K562 (cell line): ENCODE measurements around the gene CDKL1.

Experiments used
- CTCF ChIP-seq, 3 experiments: IDR thresholded peaks in 2 of 3; conservative IDR thresholded peaks in 1 of 3; 2 replicates each; pipeline ENCODE4 v1.5.1; 2011 to 2012; ENCODE audit warnings: low read length in 3 of 3, mild to moderate bottlenecking in 3 of 3, control low read depth in 2 of 3, improper control_type of control experiment in 1 of 3, inconsistent platforms in 1 of 3, low read depth in 1 of 3, mixed read lengths in 1 of 3, moderate library complexity in 1 of 3; ENCODE audit not compliant: insufficient read depth in 2 of 3
- ESRRA ChIP-seq: fragments of 450-650 bp; IDR thresholded peaks from 2 replicates; pipeline ENCODE4 v1.6.1; 2014; ENCODE audit warnings: low read depth, mild to moderate bottlenecking, moderate library complexity, borderline replicate concordance
- JUN ChIP-seq, 2 experiments: sonication (generic) in 1 of 2; formaldehyde crosslinking in 1 of 2; IDR thresholded peaks; 2 replicates each; pipeline versions ENCODE4 v1.6.1 to v1.8.0; 2012 to 2022; ENCODE audit warnings: borderline replicate concordance in 2 of 2, mild to moderate bottlenecking in 2 of 2, improper control_type of control experiment in 1 of 2, low read depth in 1 of 2, low read length in 1 of 2, missing genetic modification reagents in 1 of 2
- LCOR ChIP-seq: sonication (generic); formaldehyde crosslinking; IDR thresholded peaks from 2 replicates; pipeline ENCODE4 v1.8.0; 2022; ENCODE audit warnings: mild to moderate bottlenecking, missing genetic modification reagents
- SMAD4 ChIP-seq: fragments of 250-450 bp; sonication (Bioruptor Pico); conservative IDR thresholded peaks from 2 replicates; pipeline ENCODE4 v1.8.0; 2021; ENCODE audit warnings: inconsistent platforms, mild to moderate bottlenecking, moderate library complexity
- TRIM28 ChIP-seq: fragments of 450-650 bp; IDR thresholded peaks from 2 replicates; pipeline ENCODE4 v1.6.1; 2017
- YY1 ChIP-seq, 3 experiments: IDR thresholded peaks; 2 replicates each; pipeline ENCODE4 v1.6.1; 2011; ENCODE audit warnings: low read length in 2 of 3, mild to moderate bottlenecking in 2 of 3, moderate library complexity in 2 of 3, borderline replicate concordance in 1 of 3, control low read depth in 1 of 3, low read depth in 1 of 3; ENCODE audit not compliant: insufficient read depth in 3 of 3, insufficient replicate concordance in 2 of 3, control insufficient read depth in 1 of 3, insufficient read length in 1 of 3; ENCODE audit errors: extremely low read depth in 1 of 3

GRCh38 chr14:50343434-50343833 is 53.2 kb downstream of the CDKL1 start:
- no peak for TF ChIP-seq TRIM28
- TF ChIP-seq SMAD4 (CRISPR knock-in tag) = no peak
- TF ChIP-seq CTCF (IDR thresholded peaks at IDR 0.05 in 2 of 3, conservative IDR thresholded peaks at IDR 0.05 in 1 of 3; ENCODE audit: insufficient read depth in 2 of 3, low read depth in 1 of 3, low read length in 3 of 3) = no peak
- no peak for TF ChIP-seq ESRRA
- TF ChIP-seq JUN (IDR thresholded peaks at IDR 0.05; ENCODE audit: borderline replicate concordance, low read depth, low read length) = no peak
- TF ChIP-seq JUN (CRISPR knock-in tag; IDR thresholded peaks at IDR 0.05; ENCODE audit: borderline replicate concordance) = no peak
- no peak for TF ChIP-seq LCOR (CRISPR knock-in tag)
- TF ChIP-seq YY1 (IDR thresholded peaks at IDR 0.05; ENCODE audit: borderline replicate concordance in 1 of 3, control insufficient read depth in 1 of 3, extremely low read depth in 1 of 3, insufficient read depth in 3 of 3, insufficient read length in 1 of 3, insufficient replicate concordance in 2 of 3, low read depth in 1 of 3, low read length in 2 of 3) = no peak
